Activated CD4-positive, alpha-beta T cell treated with anti-CD3 and anti-CD28 coated beads, Interleukin-2, amount 10 ng/mL, durations not matched to agents 7 days and 5 days (primary cell): ENCODE results near the gene GABRE. TPM values are rescaled to one million over a fixed set of nuclear protein-coding genes. Genes with fewer than 3 reads are reported as not detected.
"Not testable (repeated sequence)": the region's sequence is repeated elsewhere in the genome, so short reads cannot be mapped to it uniquely, and the experiment has no call there.

Experiments used
- CTCF ChIA-PET: fragments of 350-600 bp; sonication (Branson Sonifier 250); formaldehyde crosslinking; loops from one replicate; lab custom pipeline; 2021; ENCODE audit warnings: antibody characterized with exemption; lab: Charles Lee
- POLR2A ChIA-PET: fragments of 350-600 bp; sonication (Branson Sonifier 250); formaldehyde crosslinking; loops from one replicate; lab custom pipeline; 2021; ENCODE audit warnings: antibody characterized with exemption; lab: Charles Lee
- DNase-seq: peaks from one replicate; pipeline ENCODE4 v3.0.0-alpha.2; 2020
- H3K27ac Mint-ChIP-seq: one replicate; pipeline ENCODE4 v1.8.0; 2021; ENCODE audit warnings: mild to moderate bottlenecking, moderate library complexity, mixed read lengths
- H3K27me3 Mint-ChIP-seq: one replicate; pipeline ENCODE4 v1.8.0; 2021; ENCODE audit warnings: mixed read lengths
- H3K36me3 Mint-ChIP-seq: one replicate; pipeline ENCODE4 v1.8.0; 2021; ENCODE audit warnings: low read depth, mixed read lengths
- H3K4me1 Mint-ChIP-seq: one replicate; pipeline ENCODE4 v1.8.0; 2021; ENCODE audit warnings: mixed read lengths
- H3K4me3 Mint-ChIP-seq: one replicate; pipeline ENCODE4 v1.8.0; 2021; ENCODE audit warnings: mild to moderate bottlenecking, moderate library complexity, mixed read lengths
- H3K9me3 Mint-ChIP-seq: one replicate; pipeline ENCODE4 v1.8.0; 2021; ENCODE audit warnings: mixed read lengths
- total RNA-seq, 2 experiments: library from RNA; stranded (reverse); gene quantifications; one replicate each; pipeline ENCODE4 v1.2.3, GENCODE V29; 2021

The GABRE gene
- total RNA-seq, 2 experiments from 2014 or later = not detected

- POLR2A ChIA-PET = no interaction called here
Measured at GRCh38 chrX:151938172-151938571, 36.3 kb downstream of the GABRE start.

GRCh38 chrX:151935358-151935757 lies 39.1 kb downstream of the GABRE start:
- no peaks in the 10 kb centered on the region for H3K9me3 Mint-ChIP-seq
- no peak for DNase-seq
- POLR2A ChIA-PET = no interaction called here
- H3K36me3 Mint-ChIP-seq = no peaks in the 10 kb centered on the region
- no peaks in the 10 kb centered on the region for H3K27me3 Mint-ChIP-seq
- CTCF ChIA-PET = no interaction called here
- H3K4me3 Mint-ChIP-seq = no peak overlapping the region
- no peak overlapping the region for H3K27ac Mint-ChIP-seq
- H3K4me1 Mint-ChIP-seq = no peaks in the 10 kb centered on the region

More at GRCh38 chrX:151938172-151938571, 36.3 kb downstream of the GABRE start:
- CTCF ChIA-PET = no interaction called here
- H3K4me1 Mint-ChIP-seq = no peaks in the 10 kb centered on the region
- no peak overlapping the region for H3K4me3 Mint-ChIP-seq
- no peaks in the 10 kb centered on the region for H3K36me3 Mint-ChIP-seq
- no peak overlapping the region for H3K27ac Mint-ChIP-seq
- no peak for DNase-seq
- no peaks in the 10 kb centered on the region for H3K27me3 Mint-ChIP-seq
- no peaks in the 10 kb centered on the region for H3K9me3 Mint-ChIP-seq

GRCh38 chrX:151929126-151929525 lies 45.4 kb downstream of the GABRE start:
- no peaks in the 10 kb centered on the region for H3K36me3 Mint-ChIP-seq
- DNase-seq = no peak
- ChIA-PET POLR2A (no interaction called here), CTCF (no interaction called here)
- no peaks in the 10 kb centered on the region for H3K9me3 Mint-ChIP-seq
- no peak overlapping the region for H3K27ac Mint-ChIP-seq
- H3K27me3 Mint-ChIP-seq = no peaks in the 10 kb centered on the region
- no peak overlapping the region for H3K4me3 Mint-ChIP-seq
- no peaks in the 10 kb centered on the region for H3K4me1 Mint-ChIP-seq

- DNase-seq = no peak
- H3K9me3 Mint-ChIP-seq = no peaks in the 10 kb centered on the region
- no peaks in the 10 kb centered on the region for H3K27me3 Mint-ChIP-seq
- POLR2A ChIA-PET = no interaction called here
- H3K4me3 Mint-ChIP-seq = no peak overlapping the region
- H3K4me1 Mint-ChIP-seq = no peaks in the 10 kb centered on the region
- no peak overlapping the region for H3K27ac Mint-ChIP-seq
- CTCF ChIA-PET = no interaction called here
- H3K36me3 Mint-ChIP-seq = no peaks in the 10 kb centered on the region
Measured at GRCh38 chrX:151923648-151924047, 50.8 kb downstream of the GABRE start.

GRCh38 chrX:151922692-151923091 lies 51.8 kb downstream of the GABRE start:
- no peaks in the 10 kb centered on the region for H3K4me1 Mint-ChIP-seq

GRCh38 chrX:151921866-151922265 lies 52.6 kb downstream of the GABRE start:
- CTCF ChIA-PET = no interaction called here
- POLR2A ChIA-PET = no interaction called here
- Mint-ChIP-seq H3K27me3 (no peaks in the 10 kb centered on the region), H3K27ac (no peak overlapping the region), H3K4me3 (no peak overlapping the region), H3K9me3 (no peaks in the 10 kb centered on the region), H3K4me1 (no peaks in the 10 kb centered on the region), H3K36me3 (no peaks in the 10 kb centered on the region)
- DNase-seq = no peak

More at GRCh38 chrX:151922692-151923091, 51.8 kb downstream of the GABRE start:
- Mint-ChIP-seq H3K36me3 (no peaks in the 10 kb centered on the region), H3K27ac (no peak overlapping the region), H3K27me3 (no peaks in the 10 kb centered on the region), H3K9me3 (no peaks in the 10 kb centered on the region), H3K4me3 (no peak overlapping the region)
- POLR2A ChIA-PET = no interaction called here
- no peak for DNase-seq
- CTCF ChIA-PET = no interaction called here

GRCh38 chrX:151921292-151921691 lies 53.2 kb downstream of the GABRE start:
- no peaks in the 10 kb centered on the region for H3K36me3 Mint-ChIP-seq
- H3K27me3 Mint-ChIP-seq = no peaks in the 10 kb centered on the region
- ChIA-PET POLR2A (no interaction called here), CTCF (no interaction called here)
- no peaks in the 10 kb centered on the region for H3K9me3 Mint-ChIP-seq
- no peak overlapping the region for H3K4me3 Mint-ChIP-seq
- H3K27ac Mint-ChIP-seq = no peak overlapping the region
- H3K4me1 Mint-ChIP-seq = no peaks in the 10 kb centered on the region
- DNase-seq = no peak

GRCh38 chrX:151920530-151920929 lies 53.9 kb downstream of the GABRE start:
- Mint-ChIP-seq H3K4me3 (no peak overlapping the region), H3K36me3 (no peaks in the 10 kb centered on the region), H3K4me1 (no peaks in the 10 kb centered on the region), H3K27ac (no peak overlapping the region), H3K9me3 (no peaks in the 10 kb centered on the region), H3K27me3 (no peaks in the 10 kb centered on the region)
- ChIA-PET POLR2A (no interaction called here), CTCF (no interaction called here)
- no peak for DNase-seq

GRCh38 chrX:151920101-151920500 lies 54.4 kb downstream of the GABRE start:
- no peaks in the 10 kb centered on the region for H3K9me3 Mint-ChIP-seq
- H3K27ac Mint-ChIP-seq = no peak overlapping the region
- H3K27me3 Mint-ChIP-seq = no peaks in the 10 kb centered on the region
- no peaks in the 10 kb centered on the region for H3K36me3 Mint-ChIP-seq
- ChIA-PET POLR2A (no interaction called here), CTCF (no interaction called here)
- no peaks in the 10 kb centered on the region for H3K4me1 Mint-ChIP-seq
- DNase-seq = no peak
- no peak overlapping the region for H3K4me3 Mint-ChIP-seq

GRCh38 chrX:151919610-151920009 lies 54.9 kb downstream of the GABRE start:
- Mint-ChIP-seq H3K4me1 (no peaks in the 10 kb centered on the region), H3K27me3 (no peaks in the 10 kb centered on the region), H3K27ac (no peak overlapping the region), H3K36me3 (no peaks in the 10 kb centered on the region), H3K4me3 (no peak overlapping the region), H3K9me3 (no peaks in the 10 kb centered on the region)
- ChIA-PET CTCF (no interaction called here), POLR2A (no interaction called here)
- DNase-seq = no peak

- H3K27ac Mint-ChIP-seq, CTCF ChIA-PET, H3K9me3 Mint-ChIP-seq, H3K36me3 Mint-ChIP-seq, H3K27me3 Mint-ChIP-seq, H3K4me3 Mint-ChIP-seq, H3K4me1 Mint-ChIP-seq, POLR2A ChIA-PET, DNase-seq: not testable (repeated sequence)
Measured at GRCh38 chrX:151918736-151919135, 55.7 kb downstream of the GABRE start.

- H3K36me3 Mint-ChIP-seq = no peaks in the 10 kb centered on the region
- no peak within 1 kb of the TSS for H3K27ac Mint-ChIP-seq
- no peaks in the 10 kb centered on the region for H3K9me3 Mint-ChIP-seq
- no peaks in the 10 kb centered on the region for H3K4me1 Mint-ChIP-seq
- no peaks in the 10 kb centered on the region for H3K27me3 Mint-ChIP-seq
- no peak within 1 kb of the TSS for H3K4me3 Mint-ChIP-seq
- no peak for DNase-seq
- POLR2A ChIA-PET = no interaction called here
- CTCF ChIA-PET = no interaction called here
Measured at GRCh38 chrX:151912780-151913179, 61.7 kb downstream of the GABRE start, which contains the start of gene MAGEA4. Gene MAGEA4, plus strand, starts transcription at chrX:151912889. Its CDS starts 10,776 bp downstream, at chrX:151923665.

- Mint-ChIP-seq H3K36me3 (no peaks in the 10 kb centered on the region), H3K9me3 (no peaks in the 10 kb centered on the region), H3K27me3 (no peaks in the 10 kb centered on the region), H3K4me3 (no peak overlapping the region), H3K27ac (no peak overlapping the region), H3K4me1 (no peaks in the 10 kb centered on the region)
- ChIA-PET POLR2A (no interaction called here), CTCF (no interaction called here)
- no peak for DNase-seq
Measured at GRCh38 chrX:151912221-151912620, 62.3 kb downstream of the GABRE start.

GRCh38 chrX:151904989-151905388 lies 69.5 kb downstream of the GABRE start:
- Mint-ChIP-seq H3K27me3 (no peaks in the 10 kb centered on the region), H3K9me3 (no peaks in the 10 kb centered on the region), H3K4me1 (no peaks in the 10 kb centered on the region), H3K4me3 (no peak overlapping the region), H3K27ac (no peak overlapping the region), H3K36me3 (no peaks in the 10 kb centered on the region)
- ChIA-PET POLR2A (no interaction called here), CTCF (no interaction called here)
- DNase-seq = no peak
